ENCODE results near the gene RNF208. TPM values are rescaled to one million over a fixed set of nuclear protein-coding genes. Genes with fewer than 3 reads are reported as not detected.

RNF208 gene
- total and polyA plus RNA-seq, 9 of the 15 experiments (the other 6 are each of a cell fraction or from before 2014, with no cell fraction given) = 0.15 to 6.9 (median 0.50) TPM; not detected in 2

DNA sequence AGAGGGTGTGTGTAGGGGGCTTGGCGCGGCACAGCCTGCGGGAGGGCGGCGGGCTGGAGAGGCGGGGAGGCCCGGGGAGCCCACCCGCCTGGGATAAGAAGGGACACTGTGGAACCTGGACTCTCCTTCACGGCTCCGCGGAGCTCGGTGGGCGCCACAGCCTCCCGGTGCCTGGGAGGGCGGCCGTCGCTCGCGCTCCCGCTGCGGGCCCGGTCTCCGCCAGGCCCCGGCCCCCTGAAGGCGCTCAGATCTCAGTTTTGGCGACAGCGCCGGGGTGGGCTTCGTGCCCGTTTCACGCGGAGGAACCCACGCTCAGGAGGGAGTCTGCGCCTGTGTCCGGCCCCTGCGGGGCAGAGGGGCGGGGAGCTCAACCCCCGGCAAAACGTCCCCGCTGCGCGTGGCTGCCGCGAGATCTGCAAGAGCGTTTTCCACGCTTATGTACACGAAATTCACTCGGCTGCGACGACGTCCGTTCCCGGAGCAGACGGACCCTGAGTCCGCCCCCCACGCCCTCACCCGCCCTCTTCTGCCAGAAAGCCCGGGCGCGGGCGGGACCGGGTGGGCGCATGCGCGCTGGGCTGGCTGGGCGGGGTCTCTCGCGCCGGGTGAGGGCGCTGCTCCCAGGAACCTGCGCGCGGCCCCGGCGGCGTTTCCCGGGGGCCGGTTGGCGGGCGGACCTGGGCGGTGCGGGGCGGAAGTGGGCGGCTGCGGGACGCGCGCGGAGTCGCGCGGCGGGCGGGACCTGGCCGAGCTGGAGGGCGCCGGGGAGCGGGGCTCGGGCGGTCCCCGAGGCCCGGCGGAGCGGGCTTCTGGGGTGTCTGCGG lies 32.8 kb upstream of the RNF208 start, which contains the start of gene NELFB (continued):
- no peak for TF ChIP-seq ZNF134 (CRISPR knock-in tag; conservative IDR thresholded peaks at IDR 0.05)
- TF ChIP-seq DACH1 (IDR thresholded peaks at IDR 0.05; ENCODE audit: partially characterized antibody) = no peak
- no peak for TF ChIP-seq PPARD (CRISPR knock-in tag; IDR thresholded peaks at IDR 0.05)
- no peak for TF ChIP-seq U2AF2 (optimal IDR thresholded peaks at IDR 0.05; ENCODE audit: low read depth, low read length)
- TF ChIP-seq, protein P1, sequence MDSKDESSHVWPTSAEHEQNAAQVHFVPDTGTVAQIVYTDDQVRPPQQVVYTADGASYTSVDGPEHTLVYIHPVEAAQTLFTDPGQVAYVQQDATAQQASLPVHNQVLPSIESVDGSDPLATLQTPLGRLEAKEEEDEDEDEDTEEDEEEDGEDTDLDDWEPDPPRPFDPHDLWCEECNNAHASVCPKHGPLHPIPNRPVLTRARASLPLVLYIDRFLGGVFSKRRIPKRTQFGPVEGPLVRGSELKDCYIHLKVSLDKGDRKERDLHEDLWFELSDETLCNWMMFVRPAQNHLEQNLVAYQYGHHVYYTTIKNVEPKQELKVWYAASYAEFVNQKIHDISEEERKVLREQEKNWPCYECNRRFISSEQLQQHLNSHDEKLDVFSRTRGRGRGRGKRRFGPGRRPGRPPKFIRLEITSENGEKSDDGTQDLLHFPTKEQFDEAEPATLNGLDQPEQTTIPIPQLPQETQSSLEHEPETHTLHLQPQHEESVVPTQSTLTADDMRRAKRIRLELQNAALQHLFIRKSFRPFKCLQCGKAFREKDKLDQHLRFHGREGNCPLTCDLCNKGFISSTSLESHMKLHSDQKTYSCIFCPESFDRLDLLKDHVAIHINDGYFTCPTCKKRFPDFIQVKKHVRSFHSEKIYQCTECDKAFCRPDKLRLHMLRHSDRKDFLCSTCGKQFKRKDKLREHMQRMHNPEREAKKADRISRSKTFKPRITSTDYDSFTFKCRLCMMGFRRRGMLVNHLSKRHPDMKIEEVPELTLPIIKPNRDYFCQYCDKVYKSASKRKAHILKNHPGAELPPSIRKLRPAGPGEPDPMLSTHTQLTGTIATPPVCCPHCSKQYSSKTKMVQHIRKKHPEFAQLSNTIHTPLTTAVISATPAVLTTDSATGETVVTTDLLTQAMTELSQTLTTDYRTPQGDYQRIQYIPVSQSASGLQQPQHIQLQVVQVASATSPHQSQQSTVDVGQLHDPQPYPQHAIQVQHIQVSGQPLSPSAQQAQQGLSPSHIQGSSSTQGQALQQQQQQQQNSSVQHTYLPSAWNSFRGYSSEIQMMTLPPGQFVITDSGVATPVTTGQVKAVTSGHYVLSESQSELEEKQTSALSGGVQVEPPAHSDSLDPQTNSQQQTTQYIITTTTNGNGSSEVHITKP (IDR thresholded peaks at IDR 0.05; ENCODE audit: partially characterized antibody) = no peak
- no peak for TF ChIP-seq HNRNPUL1 (IDR thresholded peaks at IDR 0.05; ENCODE audit: low read length)
- TF ChIP-seq TARDBP (IDR thresholded peaks at IDR 0.05) = no peak
- TF ChIP-seq EHMT2 (IDR thresholded peaks at IDR 0.05) = no peak
- no peak for TF ChIP-seq ESRRB (CRISPR knock-in tag; IDR thresholded peaks at IDR 0.05; ENCODE audit: borderline replicate concordance)
- TF ChIP-seq FOXM1 (IDR thresholded peaks at IDR 0.05; ENCODE audit: low read depth) = no peak
- no peak for TF ChIP-seq FOXM1 (CRISPR knock-in tag; IDR thresholded peaks at IDR 0.05; ENCODE audit: low read depth)
- peak; percentile 97 for TF ChIP-seq ELF1 (tag; IDR thresholded peaks at IDR 0.05)
- TF ChIP-seq L3MBTL2 (IDR thresholded peaks at IDR 0.05) = peak; percentile 57; the same call in 1 of the 2 replicates
- TF ChIP-seq GATAD2B (IDR thresholded peaks at IDR 0.05; ENCODE audit: borderline replicate concordance) = peak; percentile 95
- no peak for TF ChIP-seq MYBL2 (IDR thresholded peaks at IDR 0.05; ENCODE audit: low read depth)
- no peak for TF ChIP-seq MYBL2 (CRISPR knock-in tag; IDR thresholded peaks at IDR 0.05; ENCODE audit: borderline replicate concordance)
- no peak for TF ChIP-seq OTX1 (CRISPR knock-in tag; IDR thresholded peaks at IDR 0.05)
- peak; percentile 41; the same call in 1 of the 2 replicates for TF ChIP-seq NCOR1 (IDR thresholded peaks at IDR 0.05)
- TF ChIP-seq, protein P2, sequence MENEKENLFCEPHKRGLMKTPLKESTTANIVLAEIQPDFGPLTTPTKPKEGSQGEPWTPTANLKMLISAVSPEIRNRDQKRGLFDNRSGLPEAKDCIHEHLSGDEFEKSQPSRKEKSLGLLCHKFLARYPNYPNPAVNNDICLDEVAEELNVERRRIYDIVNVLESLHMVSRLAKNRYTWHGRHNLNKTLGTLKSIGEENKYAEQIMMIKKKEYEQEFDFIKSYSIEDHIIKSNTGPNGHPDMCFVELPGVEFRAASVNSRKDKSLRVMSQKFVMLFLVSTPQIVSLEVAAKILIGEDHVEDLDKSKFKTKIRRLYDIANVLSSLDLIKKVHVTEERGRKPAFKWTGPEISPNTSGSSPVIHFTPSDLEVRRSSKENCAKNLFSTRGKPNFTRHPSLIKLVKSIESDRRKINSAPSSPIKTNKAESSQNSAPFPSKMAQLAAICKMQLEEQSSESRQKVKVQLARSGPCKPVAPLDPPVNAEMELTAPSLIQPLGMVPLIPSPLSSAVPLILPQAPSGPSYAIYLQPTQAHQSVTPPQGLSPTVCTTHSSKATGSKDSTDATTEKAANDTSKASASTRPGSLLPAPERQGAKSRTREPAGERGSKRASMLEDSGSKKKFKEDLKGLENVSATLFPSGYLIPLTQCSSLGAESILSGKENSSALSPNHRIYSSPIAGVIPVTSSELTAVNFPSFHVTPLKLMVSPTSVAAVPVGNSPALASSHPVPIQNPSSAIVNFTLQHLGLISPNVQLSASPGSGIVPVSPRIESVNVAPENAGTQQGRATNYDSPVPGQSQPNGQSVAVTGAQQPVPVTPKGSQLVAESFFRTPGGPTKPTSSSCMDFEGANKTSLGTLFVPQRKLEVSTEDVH (IDR thresholded peaks at IDR 0.05; ENCODE audit: low read depth, partially characterized antibody) = no peak
- no peak for TF ChIP-seq TEAD2 (tag; IDR thresholded peaks at IDR 0.05)
- peak; percentile 86 for TF ChIP-seq FIP1L1 (IDR thresholded peaks at IDR 0.05; ENCODE audit: low read depth, low read length, poor library complexity, severe bottlenecking)
- TF ChIP-seq MTF1 (CRISPR knock-in tag; IDR thresholded peaks at IDR 0.05; ENCODE audit: borderline replicate concordance) = no peak
- TF ChIP-seq CEBPG (CRISPR knock-in tag; IDR thresholded peaks at IDR 0.05) = no peak
- no peak for TF ChIP-seq CEBPG (tag; conservative IDR thresholded peaks at IDR 0.05 in 1 of 2, IDR thresholded peaks at IDR 0.05 in 1 of 2)
- 0 out of 2 replicates have a peak, but pooled peaks have one; percentile 84 for TF ChIP-seq PHB (CRISPR knock-in tag; IDR thresholded peaks at IDR 0.05)

Data from K562 (cell line).